Measurements from ENCODE around the gene PLXNB3. TPM values are rescaled to one million over a fixed set of nuclear protein-coding genes. Genes with fewer than 3 reads are reported as not detected.

PLXNB3 gene
- total RNA-seq: 3.6 to 4.3 TPM (median 4.3 TPM) in 3 replicates

GRCh38 chrX:153763989-153764755 is at the start of gene PLXNB3:
TSS of gene PLXNB3 (plus strand) at chrX:153764249. CDS start at chrX:153765536, 1,287 bp downstream.
- H3K27me3 Mint-ChIP-seq (ENCODE audit: low read depth): no peaks in the 10 kb centered on the region
- H3K4me1 Mint-ChIP-seq: peaks cover 10% of the 10 kb centered on the region
- DNase-seq (ENCODE audit: low spot score in 2 of 2, unreplicated experiment in 2 of 2): peak; percentile 40 to 75
- H3K9me3 Mint-ChIP-seq: no peaks in the 10 kb centered on the region
- TF ChIP-seq CTCF (IDR thresholded peaks at IDR 0.05; ENCODE audit: unreplicated experiment): peak; percentile 72
- H3K36me3 Mint-ChIP-seq: no peaks in the 10 kb centered on the region
- no peak within 1 kb of the TSS for H3K27ac Mint-ChIP-seq
- peak within 1 kb of the TSS; percentile 26 for H3K4me3 Mint-ChIP-seq

GRCh38 chrX:153714256-153714655 is 49.8 kb upstream of the PLXNB3 start:
- Mint-ChIP-seq H3K4me1 (no peaks in the 10 kb centered on the region), H3K27me3 (ENCODE audit: low read depth) (no peaks in the 10 kb centered on the region), H3K9me3 (peaks cover 6% of the 10 kb centered on the region), H3K4me3 (no peak overlapping the region), H3K27ac (no peak overlapping the region), H3K36me3 (peaks cover 22% of the 10 kb centered on the region)
- no peak for TF ChIP-seq CTCF (IDR thresholded peaks at IDR 0.05; ENCODE audit: unreplicated experiment)
- no peak for DNase-seq (ENCODE audit: low spot score in 2 of 2, unreplicated experiment in 2 of 2)

GRCh38 chrX:153717445-153717844 is 46.6 kb upstream of the PLXNB3 start:
- H3K27me3 Mint-ChIP-seq (ENCODE audit: low read depth): no peaks in the 10 kb centered on the region
- no peak overlapping the region for H3K27ac Mint-ChIP-seq
- H3K4me3 Mint-ChIP-seq: no peak overlapping the region
- H3K4me1 Mint-ChIP-seq: peaks cover 6% of the 10 kb centered on the region
- no peak for DNase-seq (ENCODE audit: low spot score in 2 of 2, unreplicated experiment in 2 of 2)
- peaks cover 6% of the 10 kb centered on the region for H3K9me3 Mint-ChIP-seq
- peaks cover 18% of the 10 kb centered on the region for H3K36me3 Mint-ChIP-seq
- no peak for TF ChIP-seq CTCF (IDR thresholded peaks at IDR 0.05; ENCODE audit: unreplicated experiment)

DNA sequence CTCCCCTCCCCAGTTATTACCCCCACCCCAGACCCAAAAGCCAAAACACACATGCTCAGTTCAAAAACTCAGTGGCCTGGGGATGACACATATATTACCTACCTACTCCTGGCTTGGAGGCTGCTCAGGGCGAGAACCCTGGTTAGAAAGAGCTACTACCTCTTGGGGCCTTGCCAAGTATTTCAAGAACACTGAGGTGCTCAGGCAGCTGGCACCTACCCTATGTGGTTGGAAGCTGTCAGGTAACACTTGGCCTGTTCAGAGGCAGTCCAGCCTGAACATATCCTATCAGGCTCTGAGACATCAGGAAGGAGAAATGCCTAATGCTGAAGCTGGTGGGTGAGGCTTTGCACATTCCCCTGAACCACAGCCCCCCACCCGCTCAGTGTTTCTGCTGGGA is 44.8 kb upstream of the PLXNB3 start:
- H3K36me3 Mint-ChIP-seq: peaks cover 13% of the 10 kb centered on the region
- no peak overlapping the region for H3K4me3 Mint-ChIP-seq
- no peaks in the 10 kb centered on the region for H3K27me3 Mint-ChIP-seq (ENCODE audit: low read depth)
- peaks cover 6% of the 10 kb centered on the region for H3K9me3 Mint-ChIP-seq
- H3K4me1 Mint-ChIP-seq: peaks cover 6% of the 10 kb centered on the region
- TF ChIP-seq CTCF (IDR thresholded peaks at IDR 0.05; ENCODE audit: unreplicated experiment): no peak
- H3K27ac Mint-ChIP-seq: no peak overlapping the region
- no peak for DNase-seq (ENCODE audit: low spot score in 2 of 2, unreplicated experiment in 2 of 2)

GRCh38 chrX:153719701-153720100 is 44.3 kb upstream of the PLXNB3 start:
- H3K36me3 Mint-ChIP-seq: peaks cover 13% of the 10 kb centered on the region
- peaks cover 6% of the 10 kb centered on the region for H3K9me3 Mint-ChIP-seq
- H3K4me1 Mint-ChIP-seq: peaks cover 6% of the 10 kb centered on the region
- DNase-seq (ENCODE audit: low spot score in 2 of 2, unreplicated experiment in 2 of 2): no peak
- no peak overlapping the region for H3K27ac Mint-ChIP-seq
- TF ChIP-seq CTCF (IDR thresholded peaks at IDR 0.05; ENCODE audit: unreplicated experiment): no peak
- H3K27me3 Mint-ChIP-seq (ENCODE audit: low read depth): no peaks in the 10 kb centered on the region
- no peak overlapping the region for H3K4me3 Mint-ChIP-seq
